ENCODE measurements around the gene PI16.

Gene PI16

GRCh38 chr6:37010402-37010892 is 55.9 kb downstream of the PI16 start:
- ATAC-seq (no peak), DNase-seq (no peak)
- H3K4me1 Mint-ChIP-seq = peaks cover 23% of the 10 kb centered on the region
- no peak overlapping the region for H3K27ac Mint-ChIP-seq
- no peaks in the 10 kb centered on the region for H3K27me3 Mint-ChIP-seq
- H3K9me3 Mint-ChIP-seq = no peaks in the 10 kb centered on the region
- no peak overlapping the region for H3K4me3 Mint-ChIP-seq

DNA sequence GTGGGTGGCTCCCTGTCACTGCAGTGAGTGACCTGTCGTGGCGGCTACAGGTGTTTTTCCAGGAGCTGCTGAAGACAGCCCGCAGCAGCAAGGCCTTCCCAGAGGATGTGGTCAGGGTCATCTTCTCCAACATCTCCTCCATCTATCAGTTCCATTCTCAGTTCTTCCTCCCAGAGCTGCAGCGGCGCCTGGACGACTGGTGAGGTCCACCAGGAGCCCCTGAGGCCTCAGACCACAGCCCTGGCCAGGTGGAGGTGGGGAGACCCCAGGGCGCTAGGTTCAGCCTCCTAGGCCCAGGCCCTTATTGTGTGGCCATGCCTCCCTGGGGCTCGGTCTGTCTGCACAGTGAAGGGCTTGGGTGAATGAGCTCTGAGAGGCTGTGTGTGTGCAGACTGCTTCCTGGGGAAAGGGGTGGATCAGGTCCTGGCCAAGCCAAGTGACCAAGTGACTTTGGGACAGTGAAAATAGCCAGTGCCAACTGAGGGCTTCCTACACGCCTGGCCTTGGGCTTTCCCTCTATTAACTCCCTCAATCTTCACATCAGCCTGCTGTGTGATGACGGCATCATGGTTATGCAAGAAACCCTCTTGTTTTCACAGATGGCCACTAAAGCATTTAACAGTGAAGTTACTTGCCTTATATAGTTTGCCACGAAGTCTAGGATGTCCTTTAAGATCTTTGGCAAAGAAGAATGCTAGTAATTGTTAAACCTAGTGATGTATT is 57.3 kb downstream of the PI16 start:
- Mint-ChIP-seq H3K27ac (no peak overlapping the region), H3K4me1 (peaks cover 9% of the 10 kb centered on the region), H3K9me3 (no peaks in the 10 kb centered on the region), H3K4me3 (no peak overlapping the region), H3K27me3 (no peaks in the 10 kb centered on the region)
- no peak for DNase-seq
- ATAC-seq = no peak

- no peaks in the 10 kb centered on the region for H3K9me3 Mint-ChIP-seq
- H3K4me3 Mint-ChIP-seq = no peak overlapping the region
- ATAC-seq (no peak), DNase-seq (no peak)
- H3K4me1 Mint-ChIP-seq = peaks cover 13% of the 10 kb centered on the region
- no peak overlapping the region for H3K27ac Mint-ChIP-seq
- no peaks in the 10 kb centered on the region for H3K27me3 Mint-ChIP-seq
Observed at GRCh38 chr6:37013516-37014491, 59.3 kb downstream of the PI16 start.

All from stimulated activated naive CD8-positive, alpha-beta T cell treated with anti-CD3 and anti-CD28 coated beads, Interleukin-15, amount 100 ng/mL, for 72 hours (primary cell).